Aorta (tissue), 5 donors: ENCODE results near the gene PLXND1. TPM values are rescaled to one million over a fixed set of nuclear protein-coding genes. Genes with fewer than 3 reads are reported as not detected.

Experiments
- ATAC-seq: fragments of 200-7000 bp; cut with Tn5 transposase; one replicate; pipeline ENCODE4 v1.9.1; 2022; ENCODE audit warnings: moderate library complexity; ENCODE audit not compliant: low FRiP score
- DNase-seq, 2 donors: peaks; one replicate each; pipeline ENCODE4 v3.0.0-alpha.2; 2020
- H3K27ac ChIP-seq, 2 donors: one replicate each; pipeline ENCODE4 v1.5.1; 2013; ENCODE audit warnings: low read length in 2 of 2, mild to moderate bottlenecking in 2 of 2, moderate library complexity in 2 of 2, control low read depth in 1 of 2, inconsistent platforms in 1 of 2, low read depth in 1 of 2
- H3K27me3 ChIP-seq, 2 donors: one replicate each; pipeline ENCODE4 v1.6.1; 2013; ENCODE audit warnings: control low read depth in 1 of 2, low read length in 1 of 2, mild to moderate bottlenecking in 1 of 2, moderate library complexity in 1 of 2; ENCODE audit not compliant: insufficient read depth in 2 of 2, control insufficient read depth in 1 of 2
- H3K36me3 ChIP-seq, 2 donors: one replicate each; pipeline ENCODE4 v1.6.1; 2013; ENCODE audit warnings: control low read depth in 1 of 2, low read length in 1 of 2, mild to moderate bottlenecking in 1 of 2; ENCODE audit not compliant: insufficient read depth in 2 of 2, control insufficient read depth in 1 of 2
- H3K4me1 ChIP-seq, 2 donors: one replicate each; pipeline ENCODE4 v1.6.1; 2013; ENCODE audit warnings: low read length in 2 of 2, control low read depth in 1 of 2, mild to moderate bottlenecking in 1 of 2, moderate library complexity in 1 of 2; ENCODE audit not compliant: insufficient read depth in 2 of 2, control insufficient read depth in 1 of 2
- H3K4me3 ChIP-seq, 2 donors: one replicate each; pipeline ENCODE4 v1.5.1; 2013; ENCODE audit warnings: low read length in 2 of 2, control low read depth in 1 of 2, mild to moderate bottlenecking in 1 of 2
- H3K9me3 ChIP-seq: one replicate; pipeline ENCODE4 v1.6.1; 2013; ENCODE audit warnings: mild to moderate bottlenecking, low read length; ENCODE audit not compliant: control insufficient read depth
- WGBS, 2 donors: extraction: QIAGEN DNeasy Blood & Tissue Kit; methylation state at CpG; one replicate each; pipeline ENCODE4 v1.1.7; 2013; 5-methylcytosine and 5-hydroxymethylcytosine counted together
- intact Hi-C, 2 donors: fragments of 100-400 bp; cut with DNase I; formaldehyde crosslinking; loops; one replicate each; pipeline versions ENCODE4 v1.14.2 to v1.15.0; 2022
- polyA plus RNA-seq, 2 donors: library from polyadenylated mRNA; stranded (reverse); fragments of 200-250 nt; gene quantifications; one replicate each; pipeline ENCODE4 v1.2.3, GENCODE V29; 2013
- total RNA-seq, 2 donors: library from RNA; stranded (reverse); fragmentation: NEBNext Ultra II Directional; extraction: Animal tissue kit (Norgen Biotek cat#: 25700); gene quantifications; one replicate each; pipeline ENCODE4 v1.2.1, GENCODE V29; 2021
- donor health status: healthy with polysubstance abuse.
- donor health status: Bipolar disorder and iron deficiency.
- donor health status: DM: no; HTN: no; CAD: no.
- donor health status: DM: no; HTN: no; CAD: no.
- donor health status: DM: yes; HTN: yes; CAD: no.

PLXND1 gene
- total and polyA plus RNA-seq, 4 donors, result 55.5 to 358 (median 163) TPM

- Histone ChIP-seq H3K4me1 (no peaks in the 10 kb centered on the region), H3K27me3 (no peaks in the 10 kb centered on the region), H3K4me3 (no peak overlapping the region), H3K36me3 (no peaks in the 10 kb centered on the region), H3K27ac (no peak overlapping the region), H3K9me3 (no peaks in the 10 kb centered on the region)
- DNase-seq, result peak; percentile 55 to 74
- ATAC-seq, result no peak
- 88 to 92% methylated on average over 23 of the region's 23 CpGs for WGBS, 2 donors
- intact Hi-C loops, result no loop called here
Measured at GRCh38 chr3:129618901-129619671, 12.6 kb upstream of the PLXND1 start.

- H3K4me1 ChIP-seq, result no peaks in the 10 kb centered on the region
Measured at GRCh38 chr3:129618186-129618820, 11.8 kb upstream of the PLXND1 start.

GRCh38 chr3:129617381-129618185 lies 11.1 kb upstream of the PLXND1 start:
- 89% methylated on average over 12 of the region's 12 CpGs for WGBS, 2 donors
- H3K4me3 ChIP-seq, result no peak overlapping the region
- H3K36me3 ChIP-seq, result no peaks in the 10 kb centered on the region
- H3K4me1 ChIP-seq, result no peaks in the 10 kb centered on the region
- no peaks in the 10 kb centered on the region for H3K27me3 ChIP-seq
- H3K9me3 ChIP-seq, result no peaks in the 10 kb centered on the region
- peak; percentile 42 to 47 for DNase-seq
- ATAC-seq, result no peak
- intact Hi-C loops, result no loop called here
- H3K27ac ChIP-seq, result no peak overlapping the region

More at GRCh38 chr3:129618186-129618820, 11.8 kb upstream of the PLXND1 start:
- no peak for ATAC-seq
- whole genome bisulfite sequencing, 2 donors, result 85 to 88% methylated on average over 15 of the region's 15 CpGs
- Histone ChIP-seq H3K36me3 (no peaks in the 10 kb centered on the region), H3K9me3 (no peaks in the 10 kb centered on the region), H3K27me3 (no peaks in the 10 kb centered on the region), H3K27ac (no peak overlapping the region), H3K4me3 (no peak overlapping the region)
- intact Hi-C loops, result no loop called here
- DNase-seq, result peak; percentile 49 to 74

- no peaks in the 10 kb centered on the region for H3K9me3 ChIP-seq
- H3K4me3 ChIP-seq, result no peak overlapping the region
- no peak overlapping the region for H3K27ac ChIP-seq
- no peaks in the 10 kb centered on the region for H3K4me1 ChIP-seq
- H3K36me3 ChIP-seq, result no peaks in the 10 kb centered on the region
- ATAC-seq, result peak; percentile 17
- intact Hi-C loops, result no loop called here
- 22 to 27% methylated on average over 5 of the region's 5 CpGs for WGBS, 2 donors
- DNase-seq, result peak; percentile 76 to 78
- no peaks in the 10 kb centered on the region for H3K27me3 ChIP-seq
Measured at GRCh38 chr3:129616713-129617112, 10.2 kb upstream of the PLXND1 start.

GRCh38 chr3:129616291-129616690 lies 9.8 kb upstream of the PLXND1 start:
- Histone ChIP-seq H3K9me3 (no peaks in the 10 kb centered on the region), H3K4me1 (no peaks in the 10 kb centered on the region), H3K27ac (no peak overlapping the region), H3K27me3 (no peaks in the 10 kb centered on the region), H3K36me3 (no peaks in the 10 kb centered on the region), H3K4me3 (no peak overlapping the region)
- intact Hi-C loops, result no loop called here
- peak; percentile 63 to 75 for DNase-seq
- 52 to 61% methylated on average over 8 of the region's 8 CpGs for WGBS, 2 donors
- no peak for ATAC-seq

- Histone ChIP-seq H3K27ac (no peak overlapping the region), H3K9me3 (no peaks in the 10 kb centered on the region), H3K27me3 (no peaks in the 10 kb centered on the region), H3K4me3 (no peak overlapping the region), H3K4me1 (no peaks in the 10 kb centered on the region), H3K36me3 (no peaks in the 10 kb centered on the region)
- ATAC-seq, result no peak
- DNase-seq, result peak in 1 of 2 donors; percentile 75
- 79 to 80% methylated on average over 8 of the region's 8 CpGs for WGBS, 2 donors
- intact Hi-C loops, result no loop called here
Measured at GRCh38 chr3:129615751-129616281, 9.3 kb upstream of the PLXND1 start.

- 38 to 46% methylated on average over 5 of the region's 5 CpGs for WGBS, 2 donors
- DNase-seq (peak in 1 of 2 donors; percentile 86), ATAC-seq (peak; percentile 53)
- intact Hi-C loops, result no loop called here
- H3K4me3 ChIP-seq, result no peak overlapping the region
- H3K27me3 ChIP-seq, result no peaks in the 10 kb centered on the region
- no peaks in the 10 kb centered on the region for H3K9me3 ChIP-seq
- no peaks in the 10 kb centered on the region for H3K36me3 ChIP-seq
- H3K27ac ChIP-seq, result no peak overlapping the region
- no peaks in the 10 kb centered on the region for H3K4me1 ChIP-seq
Measured at GRCh38 chr3:129614927-129615363, 8.5 kb upstream of the PLXND1 start.

GRCh38 chr3:129614435-129614834 lies 8.0 kb upstream of the PLXND1 start:
- Histone ChIP-seq H3K9me3 (no peaks in the 10 kb centered on the region), H3K27ac (no peak overlapping the region), H3K27me3 (no peaks in the 10 kb centered on the region), H3K36me3 (no peaks in the 10 kb centered on the region), H3K4me3 (no peak overlapping the region), H3K4me1 (no peaks in the 10 kb centered on the region)
- 94% methylated on average over 9 of the region's 9 CpGs for WGBS, 2 donors
- peak in 1 of 2 donors; percentile 48 for DNase-seq
- no peak for ATAC-seq
- intact Hi-C loops, result no loop called here
